ENCODE data around the gene MXD1. TPM values are rescaled to one million over a fixed set of nuclear protein-coding genes. Genes with fewer than 3 reads are reported as not detected.

MXD1 gene
- polyA plus RNA-seq, 3 donors, result 11.7 to 16.1 (median 13.0) TPM

DNA sequence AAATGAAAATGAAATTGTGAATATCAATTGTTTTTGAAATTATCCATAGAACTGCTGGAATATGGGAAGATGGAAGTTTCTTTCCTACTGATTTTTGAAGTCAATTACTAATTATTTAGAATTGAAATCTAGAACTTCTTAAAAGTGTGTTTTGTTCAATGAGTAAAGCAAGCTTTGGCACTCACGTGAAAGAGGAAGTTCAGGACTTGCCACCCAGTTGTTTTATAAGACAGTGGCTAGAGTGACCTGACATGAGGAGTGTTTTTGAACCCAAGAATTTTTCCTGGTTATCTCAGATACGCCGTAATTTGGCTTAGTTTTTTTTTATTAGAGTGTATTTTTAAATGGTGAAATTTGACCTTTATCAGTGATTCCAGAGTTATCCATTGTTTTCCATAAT is 3.5 kb downstream of the MXD1 start:
- no peak for DNase-seq (ENCODE audit: extremely low read depth in 1 of 11, low read depth in 9 of 11, low spot score in 4 of 11)

DNA sequence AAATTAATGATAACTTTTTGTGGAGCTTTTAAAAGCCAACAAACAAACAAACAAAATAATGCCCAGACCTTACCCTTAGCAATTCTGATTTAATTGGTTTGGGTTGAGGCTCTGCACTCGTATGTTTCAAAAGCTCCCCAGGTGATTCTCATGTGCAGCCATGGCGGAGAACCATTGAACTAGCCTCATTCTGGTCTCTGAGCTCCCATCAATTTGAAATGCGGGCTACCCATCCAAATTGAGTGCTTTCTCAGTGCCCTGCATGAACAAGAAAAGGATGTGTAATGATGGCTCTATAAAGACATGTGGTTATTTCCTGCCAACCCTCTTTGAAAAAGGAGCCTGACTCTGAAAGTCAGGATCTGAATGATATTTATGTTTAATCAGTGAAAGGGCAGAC is 8.2 kb downstream of the MXD1 start:
- DNase-seq (ENCODE audit: extremely low read depth in 1 of 11, low read depth in 9 of 11, low spot score in 4 of 11), result no peak

DNA sequence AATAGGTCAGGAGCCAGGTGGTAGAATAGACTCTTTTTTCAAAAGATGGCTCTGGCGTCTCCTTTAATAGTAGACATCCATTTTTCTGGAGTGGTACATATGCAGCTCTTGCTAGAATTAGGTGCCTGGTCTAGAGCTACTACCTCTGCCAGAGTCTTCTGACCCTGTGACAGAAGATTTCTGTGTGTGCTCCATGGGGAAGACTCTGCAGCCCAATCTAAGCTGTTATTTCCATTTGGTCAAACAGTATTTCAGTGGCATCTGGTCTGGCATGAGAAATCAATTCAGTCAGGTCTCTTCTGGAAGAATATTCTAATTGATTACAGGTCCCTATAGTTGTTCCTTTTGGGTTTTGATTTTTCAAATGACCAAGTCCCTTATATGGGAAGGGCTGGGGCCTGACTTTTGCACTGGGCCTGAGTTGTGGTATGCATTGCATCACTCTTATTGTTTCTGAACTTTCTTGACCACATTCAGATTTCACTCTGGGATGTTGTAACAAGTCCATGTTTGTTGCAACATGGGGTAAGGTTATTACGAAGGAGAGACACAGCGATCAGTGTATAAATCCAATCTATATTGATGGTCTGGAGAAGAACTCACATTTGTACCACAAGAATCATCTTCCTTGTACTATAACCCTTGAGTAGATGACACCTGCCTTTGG is 12.1 kb downstream of the MXD1 start:
- DNase-seq (ENCODE audit: extremely low read depth in 1 of 11, low read depth in 9 of 11, low spot score in 4 of 11), result no peak

DNA sequence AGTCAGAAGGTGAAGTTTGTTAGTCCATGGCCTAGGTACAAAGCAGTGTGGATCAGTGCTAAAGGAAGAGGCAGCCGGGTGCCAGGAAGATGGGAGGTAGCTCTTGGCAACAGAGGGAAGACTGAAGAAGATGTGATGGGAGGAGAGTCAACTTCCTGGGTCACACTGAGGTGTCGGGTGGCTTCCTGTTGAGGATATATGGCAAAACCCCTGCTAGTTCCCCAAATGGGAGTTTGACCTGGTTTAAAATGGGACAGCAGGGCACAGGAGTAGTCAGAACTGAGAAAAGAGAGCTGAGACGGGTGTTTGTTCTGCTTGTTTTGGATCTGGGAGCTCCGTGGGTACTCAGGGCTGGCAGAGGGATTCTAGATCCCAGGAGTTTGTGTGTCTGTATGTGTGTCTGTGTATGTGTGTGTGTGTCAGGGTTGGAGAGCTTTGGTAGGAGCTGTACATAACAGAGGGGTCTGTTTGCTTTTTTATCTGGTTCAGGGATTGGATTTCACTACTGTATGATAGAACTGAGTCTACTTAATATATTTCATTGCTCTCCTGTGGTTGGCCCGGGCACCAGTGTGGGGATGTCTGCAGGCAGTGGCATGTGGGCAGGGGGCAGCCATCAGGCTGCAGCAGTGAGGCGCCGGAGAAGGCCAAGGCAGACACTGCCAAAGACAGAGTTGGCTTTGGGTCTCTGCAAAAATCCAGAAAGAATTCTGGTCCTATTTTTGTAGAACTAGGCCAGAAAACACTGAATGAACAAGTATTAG is 17.1 kb downstream of the MXD1 start:
- no peak for DNase-seq (ENCODE audit: extremely low read depth in 1 of 11, low read depth in 9 of 11, low spot score in 4 of 11)

DNA sequence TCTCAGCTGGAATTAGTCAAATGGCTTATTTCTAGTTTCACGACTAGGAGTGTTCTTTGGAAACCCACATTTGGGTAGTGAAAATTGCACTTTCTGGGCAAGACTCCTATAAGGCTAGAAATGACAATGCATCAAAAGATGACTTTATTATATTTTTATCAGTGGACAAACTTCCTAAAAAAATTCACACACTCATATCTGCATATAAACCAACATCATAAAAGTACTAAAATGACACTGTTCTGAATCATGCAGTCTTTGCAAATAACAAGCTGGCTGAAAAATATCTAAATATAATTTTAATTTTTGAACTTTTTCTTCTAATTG is 17.6 kb downstream of the MXD1 start:
- DNase-seq (ENCODE audit: extremely low read depth in 1 of 11, low read depth in 9 of 11, low spot score in 4 of 11), result no peak

DNA sequence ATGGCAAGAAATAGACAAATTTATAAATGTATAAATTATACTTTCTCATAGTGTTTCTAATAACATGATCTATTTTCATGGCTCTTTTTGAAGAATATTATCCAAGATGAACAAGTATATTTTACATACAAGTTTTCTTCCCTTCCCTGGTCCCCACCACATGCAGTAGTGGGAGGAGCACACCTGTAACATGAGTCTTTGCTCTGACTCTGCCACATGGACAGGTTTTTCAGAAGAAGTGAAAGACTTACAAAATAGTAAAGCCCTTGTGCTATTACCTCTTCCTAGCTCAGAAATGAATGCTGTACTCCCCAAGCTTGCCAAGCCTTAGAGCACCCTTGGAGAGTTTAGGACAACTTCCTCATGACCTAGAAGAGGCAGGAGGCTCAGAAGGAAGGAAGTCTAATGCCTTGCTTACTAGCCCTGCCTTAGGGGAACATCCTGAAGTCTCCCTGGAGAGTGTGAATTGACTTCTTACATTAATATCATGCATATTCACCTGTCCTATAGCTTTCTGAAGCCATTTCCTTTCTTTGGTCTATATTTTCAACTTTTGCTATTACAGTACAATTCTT is 18.4 kb downstream of the MXD1 start:
- no peak for DNase-seq (ENCODE audit: extremely low read depth in 1 of 11, low read depth in 9 of 11, low spot score in 4 of 11)

DNA sequence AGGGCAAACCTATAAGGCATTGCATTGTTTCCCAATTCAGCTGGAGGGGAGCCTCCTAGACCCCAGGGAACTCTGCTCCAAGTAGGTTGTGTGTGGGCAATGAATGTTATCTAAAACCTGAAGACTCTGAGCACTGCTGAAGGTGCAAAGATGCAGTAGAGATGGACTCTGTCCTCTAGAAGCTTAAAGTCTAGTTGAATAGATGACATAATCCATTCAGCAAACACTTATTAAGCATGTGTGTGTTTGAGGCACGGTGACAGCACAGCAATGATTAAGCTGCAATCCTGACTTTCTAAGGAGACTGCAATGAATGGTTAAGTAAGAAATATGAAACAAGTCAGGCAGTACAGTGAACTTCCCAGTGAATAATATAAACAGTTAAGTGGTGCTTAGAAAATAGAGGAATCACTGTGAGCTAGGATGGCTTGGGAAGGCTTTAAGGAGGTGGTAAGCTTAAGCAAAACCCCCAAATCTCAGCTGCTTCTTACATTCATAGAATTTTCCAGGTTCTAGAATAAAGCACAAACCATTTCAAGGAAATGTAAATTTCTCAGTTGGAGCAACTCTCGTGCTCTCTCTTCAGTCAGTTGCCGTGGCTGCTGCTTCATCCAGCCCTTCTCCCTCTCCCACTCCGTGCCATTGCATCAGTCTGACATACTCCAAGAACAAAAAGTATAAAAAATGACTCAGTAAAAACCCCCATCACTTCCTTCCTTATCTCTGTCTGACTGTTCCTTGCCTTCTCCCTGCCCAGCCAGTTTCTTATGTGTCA is 19.1 kb downstream of the MXD1 start:
- no peak for DNase-seq (ENCODE audit: extremely low read depth in 1 of 11, low read depth in 9 of 11, low spot score in 4 of 11)

DNA sequence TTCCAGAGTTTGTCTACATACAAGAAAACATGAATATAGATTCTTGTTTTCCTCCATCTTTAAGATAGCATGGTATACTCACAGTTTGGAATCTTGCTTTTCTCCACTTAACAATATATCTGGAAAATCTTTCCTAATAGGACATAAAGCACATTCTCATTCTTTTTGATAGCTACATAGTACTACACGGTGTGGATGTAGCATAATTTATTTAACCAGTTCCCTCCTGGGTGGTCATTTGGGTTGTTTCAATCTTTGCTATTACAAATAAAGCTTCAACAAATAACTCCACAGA is 19.7 kb downstream of the MXD1 start:
- no peak for DNase-seq (ENCODE audit: extremely low read depth in 1 of 11, low read depth in 9 of 11, low spot score in 4 of 11)

DNA sequence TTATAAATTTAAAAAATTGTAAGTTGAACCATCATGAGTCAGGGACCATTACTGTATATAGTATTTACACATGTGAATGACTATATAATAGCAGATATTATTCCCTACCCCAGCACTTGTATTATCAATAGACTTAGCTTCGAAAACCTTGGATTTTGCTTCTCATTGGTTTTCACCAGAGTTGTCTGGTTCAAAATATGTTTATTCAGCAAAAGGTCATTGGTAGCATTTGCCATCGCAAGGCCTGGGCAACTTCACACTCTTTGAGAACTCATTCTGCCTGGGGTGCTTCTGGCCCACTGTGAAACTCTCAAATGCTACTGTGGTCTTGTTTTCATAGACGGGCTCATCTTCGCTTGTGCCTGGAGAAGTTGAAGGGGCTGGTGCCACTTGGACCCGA is 20.1 kb downstream of the MXD1 start:
- DNase-seq (ENCODE audit: extremely low read depth in 1 of 11, low read depth in 9 of 11, low spot score in 4 of 11), result no peak

DNA sequence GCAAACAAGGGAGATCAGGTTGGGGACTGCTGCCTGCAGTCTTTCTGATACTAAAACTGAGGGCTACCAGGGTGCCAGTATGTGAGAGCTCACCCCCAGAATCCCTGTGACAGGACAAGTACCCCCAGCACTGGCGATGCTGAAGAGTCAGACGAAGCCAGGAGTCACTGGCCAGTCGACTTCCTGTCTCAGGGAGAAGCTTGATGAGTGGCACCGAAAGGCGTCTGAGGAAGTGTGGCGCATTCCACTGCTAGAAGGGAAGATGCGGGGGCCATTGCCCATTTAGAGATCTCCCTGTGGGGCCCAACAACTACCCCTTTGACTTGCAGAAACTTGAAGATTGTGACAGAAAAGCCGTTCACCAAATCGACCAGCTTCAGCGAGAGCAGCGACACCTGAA is 22.0 kb downstream of the MXD1 start:
- DNase-seq (ENCODE audit: extremely low read depth in 1 of 11, low read depth in 9 of 11, low spot score in 4 of 11), result no peak

DNA sequence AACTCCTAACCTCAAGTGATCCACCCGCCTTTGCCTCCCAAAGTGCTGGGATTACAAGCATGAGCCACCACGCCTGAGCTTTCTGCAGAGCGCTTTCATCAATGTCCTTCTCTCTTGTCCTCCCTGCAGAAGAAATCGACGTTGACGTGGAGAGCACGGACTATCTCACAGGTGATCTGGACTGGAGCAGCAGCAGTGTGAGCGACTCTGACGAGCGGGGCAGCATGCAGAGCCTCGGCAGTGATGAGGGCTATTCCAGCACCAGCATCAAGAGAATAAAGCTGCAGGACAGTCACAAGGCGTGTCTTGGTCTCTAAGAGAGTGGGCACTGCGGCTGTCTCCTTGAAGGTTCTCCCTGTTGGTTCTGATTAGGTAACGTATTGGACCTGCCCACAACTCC is 23.1 kb downstream of the MXD1 start:
- no peak for DNase-seq (ENCODE audit: extremely low read depth in 1 of 11, low read depth in 9 of 11, low spot score in 4 of 11)

DNA sequence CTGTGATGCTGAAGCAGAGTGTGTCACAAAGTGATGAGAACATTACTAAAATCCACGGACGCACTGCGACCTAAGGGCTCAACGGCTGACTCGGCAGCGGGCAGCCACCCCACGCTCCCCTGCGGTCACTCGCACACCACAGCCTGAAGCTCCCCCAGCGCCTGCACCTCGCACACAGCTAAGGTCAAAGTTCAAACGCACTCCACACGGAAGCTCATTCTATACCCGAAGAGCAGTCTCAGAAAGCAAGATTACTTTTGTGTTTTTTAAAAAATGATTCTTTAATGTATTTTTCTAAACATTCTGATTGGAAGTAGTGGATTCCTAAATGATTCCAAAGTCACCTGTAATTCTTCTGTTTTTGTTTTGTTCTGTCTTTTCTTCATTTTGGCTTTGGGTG is 24.8 kb downstream of the MXD1 start:
- no peak for DNase-seq (ENCODE audit: extremely low read depth in 1 of 11, low read depth in 9 of 11, low spot score in 4 of 11)

DNA sequence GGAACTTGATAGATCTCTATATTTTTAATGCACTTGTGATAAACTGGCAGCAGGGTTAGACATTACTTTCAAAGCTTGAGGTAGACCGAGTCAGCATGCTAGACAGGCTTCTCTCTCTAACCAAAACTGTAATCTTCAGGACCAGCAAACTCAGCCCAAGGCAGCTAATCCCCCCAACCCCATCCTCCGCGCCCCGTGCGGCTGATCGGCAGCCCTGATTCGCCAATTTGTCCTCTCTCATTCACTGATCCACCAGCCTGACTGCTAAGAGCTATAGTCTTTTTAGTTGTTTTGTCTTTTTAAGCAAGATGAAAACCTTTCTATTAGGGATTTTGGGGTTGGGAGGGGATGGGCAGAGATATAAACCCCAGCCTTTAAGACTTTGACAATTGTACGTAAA is 25.8 kb downstream of the MXD1 start:
- DNase-seq (ENCODE audit: extremely low read depth in 1 of 11, low read depth in 9 of 11, low spot score in 4 of 11), result no peak

DNA sequence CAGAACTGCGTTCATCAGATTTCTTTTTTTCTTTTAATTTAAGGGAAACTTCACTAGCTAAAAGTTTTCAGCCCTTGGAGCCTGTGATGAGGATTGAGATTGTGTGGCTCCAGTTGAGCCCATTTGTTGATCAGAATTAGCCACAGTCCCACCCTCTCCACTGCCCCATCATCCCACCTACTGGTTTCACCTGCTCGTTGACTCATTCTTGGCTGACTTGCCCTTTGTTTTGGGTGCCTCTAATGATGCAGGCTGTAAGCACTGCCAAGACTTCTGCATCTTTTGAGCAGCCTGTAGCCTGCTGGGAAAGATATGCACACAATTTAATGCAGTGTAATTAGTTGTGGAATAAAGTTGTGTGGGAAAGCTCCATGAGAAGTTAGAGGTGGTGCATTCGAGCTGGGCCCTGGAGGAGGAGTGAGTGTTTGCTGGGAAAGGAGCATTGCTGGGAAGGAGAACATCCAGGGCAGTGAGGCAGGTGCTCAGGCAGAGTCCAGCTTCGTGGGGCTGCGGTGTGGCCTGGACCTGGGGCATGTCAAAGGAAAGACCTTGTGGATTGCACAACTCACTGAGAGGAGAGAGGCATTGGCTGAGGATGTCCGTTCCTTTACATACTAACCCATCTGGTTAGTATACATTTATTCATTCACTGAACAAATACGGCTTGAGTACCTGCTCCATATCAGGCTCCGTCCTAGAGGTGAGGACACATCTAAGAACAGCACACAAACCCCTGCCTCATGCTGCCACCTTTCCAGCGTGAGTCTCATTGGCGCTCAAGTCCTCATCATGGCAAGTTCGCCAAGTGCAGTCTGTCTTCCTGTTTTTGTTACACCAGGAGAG is 28.3 kb downstream of the MXD1 start:
- no peak for DNase-seq (ENCODE audit: extremely low read depth in 1 of 11, low read depth in 9 of 11, low spot score in 4 of 11)

DNA sequence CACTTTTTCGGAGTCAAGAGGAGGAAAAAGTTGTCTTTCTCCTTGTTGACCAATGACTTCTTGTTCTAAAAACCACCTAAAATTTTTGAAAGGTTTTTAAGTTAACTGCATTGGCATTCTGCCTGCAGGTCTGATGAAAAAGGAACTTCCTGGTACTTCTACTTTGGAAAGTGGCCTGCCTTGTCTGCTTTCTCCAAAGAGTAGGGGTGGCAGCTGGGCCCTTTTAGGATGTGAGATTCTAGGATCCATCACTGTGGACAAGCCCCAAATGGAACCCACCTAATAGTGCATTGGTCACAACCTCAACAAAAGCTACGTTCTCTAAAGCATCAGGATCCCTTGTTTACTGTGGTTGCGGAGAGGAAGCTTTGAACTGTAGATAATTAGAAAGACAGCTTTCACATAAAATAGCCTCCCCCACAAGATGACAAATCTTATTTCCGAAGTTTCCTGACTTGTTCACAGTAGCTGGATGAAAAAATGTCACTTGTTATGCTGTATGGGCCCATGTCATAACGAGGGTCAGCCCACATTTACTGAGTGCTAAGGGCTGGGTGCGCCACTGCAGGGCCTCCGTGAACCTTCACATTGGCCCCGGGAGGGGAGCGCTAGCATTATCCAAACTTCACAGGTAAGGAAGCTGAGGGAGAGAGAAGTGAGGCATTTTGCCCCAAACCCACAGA is 29.1 kb downstream of the MXD1 start:
- no peak for DNase-seq (ENCODE audit: extremely low read depth in 1 of 11, low read depth in 9 of 11, low spot score in 4 of 11)

DNA sequence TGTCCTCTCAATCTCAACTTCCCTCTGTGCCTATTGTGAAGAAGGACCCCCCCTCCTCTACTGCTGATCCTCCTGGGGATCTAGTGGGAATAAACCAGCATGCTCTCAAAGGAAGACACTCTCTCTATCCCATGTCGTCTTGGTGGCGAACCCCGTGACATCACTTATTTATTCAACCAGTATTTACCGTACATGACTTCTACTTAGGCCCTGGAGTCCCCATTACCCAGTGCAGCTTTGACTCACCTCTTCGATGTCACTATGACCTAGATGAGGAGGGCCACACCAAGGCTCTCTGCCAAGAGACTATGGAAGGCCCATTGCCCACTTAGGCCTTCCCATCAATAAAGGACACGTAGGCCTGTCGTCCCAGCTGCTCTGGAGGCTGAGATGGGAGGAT is 29.8 kb downstream of the MXD1 start:
- DNase-seq (ENCODE audit: extremely low read depth in 1 of 11, low read depth in 9 of 11, low spot score in 4 of 11), result no peak

DNA sequence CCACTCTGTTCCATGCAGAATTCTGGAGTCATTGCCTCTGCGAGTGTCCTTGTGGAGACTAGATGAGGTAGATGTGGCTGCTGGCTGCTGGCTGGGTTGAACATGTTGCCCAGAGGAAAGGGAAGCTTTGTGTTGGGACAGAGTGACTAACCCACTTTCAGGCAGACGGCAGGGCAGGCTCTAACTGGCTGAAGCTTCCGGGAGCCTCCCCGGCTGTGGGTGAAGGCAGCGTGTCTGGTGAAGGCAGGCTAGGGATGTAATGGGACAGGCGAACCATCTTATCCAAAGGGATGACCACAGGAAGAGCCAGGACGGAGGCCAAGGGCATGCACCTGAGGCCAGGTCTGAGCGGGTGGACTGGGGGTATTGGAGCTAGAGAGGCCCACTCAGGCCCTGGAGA is 30.5 kb downstream of the MXD1 start:
- no peak for DNase-seq (ENCODE audit: extremely low read depth in 1 of 11, low read depth in 9 of 11, low spot score in 4 of 11)

DNA sequence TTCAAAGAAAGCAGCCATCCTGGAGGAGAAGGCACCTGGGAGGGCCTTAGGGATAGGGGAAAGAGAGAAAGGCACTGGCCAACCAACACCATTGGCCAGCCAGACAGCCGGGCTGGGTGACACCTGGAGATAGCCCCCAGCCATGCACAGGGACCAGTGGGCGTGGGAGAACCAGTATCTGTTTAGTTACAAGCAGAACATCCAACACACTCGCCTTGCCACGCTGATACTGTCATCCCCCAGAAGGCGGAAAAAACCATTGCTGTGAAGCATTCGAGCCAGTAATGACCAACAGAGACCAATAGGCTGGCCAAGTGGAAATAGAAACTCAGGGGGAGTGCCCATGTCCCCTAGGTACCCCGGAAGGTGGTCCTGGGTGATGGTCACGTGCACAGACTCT is 31.0 kb downstream of the MXD1 start:
- no peak for DNase-seq (ENCODE audit: extremely low read depth in 1 of 11, low read depth in 9 of 11, low spot score in 4 of 11)
